Measurements from ENCODE around the gene HBM.

The HBM gene

GRCh38 chr16:189604-190186 is 23.9 kb downstream of the HBM start:
- H3K4me3 ChIP-seq (ENCODE audit: low read depth, low read length): no peak overlapping the region
- TF ChIP-seq MYC (IDR thresholded peaks at IDR 0.05; ENCODE audit: low read depth, low read length) (no peak), MAX (IDR thresholded peaks at IDR 0.05; ENCODE audit: low read depth, low read length) (no peak), CTCF (IDR thresholded peaks at IDR 0.05; ENCODE audit: low read depth, low read length) (no peak), POLR2A (IDR thresholded peaks at IDR 0.05; ENCODE audit: extremely low read depth, insufficient read length) (no peak)
- DNase-seq (ENCODE audit: low read depth): no peak

- no peak for TF ChIP-seq POLR2A (IDR thresholded peaks at IDR 0.05; ENCODE audit: extremely low read depth, insufficient read length)
- no peak for TF ChIP-seq MYC (IDR thresholded peaks at IDR 0.05; ENCODE audit: low read depth, low read length)
- no peak for TF ChIP-seq MAX (IDR thresholded peaks at IDR 0.05; ENCODE audit: low read depth, low read length)
- no peak for TF ChIP-seq CTCF (IDR thresholded peaks at IDR 0.05; ENCODE audit: low read depth, low read length)
- no peak for DNase-seq (ENCODE audit: low read depth)
- H3K4me3 ChIP-seq (ENCODE audit: low read depth, low read length): no peak overlapping the region
Observed at GRCh38 chr16:191831-192230, 26.1 kb downstream of the HBM start.

GRCh38 chr16:192686-193085 is 26.9 kb downstream of the HBM start:
- TF ChIP-seq MYC (IDR thresholded peaks at IDR 0.05; ENCODE audit: low read depth, low read length): no peak
- no peak for TF ChIP-seq POLR2A (IDR thresholded peaks at IDR 0.05; ENCODE audit: extremely low read depth, insufficient read length)
- TF ChIP-seq CTCF (IDR thresholded peaks at IDR 0.05; ENCODE audit: low read depth, low read length): no peak
- TF ChIP-seq MAX (IDR thresholded peaks at IDR 0.05; ENCODE audit: low read depth, low read length): no peak
- no peak for DNase-seq (ENCODE audit: low read depth)

GRCh38 chr16:193441-193840 is 27.7 kb downstream of the HBM start:
- TF ChIP-seq MAX (IDR thresholded peaks at IDR 0.05; ENCODE audit: low read depth, low read length) (no peak), POLR2A (IDR thresholded peaks at IDR 0.05; ENCODE audit: extremely low read depth, insufficient read length) (no peak), MYC (IDR thresholded peaks at IDR 0.05; ENCODE audit: low read depth, low read length) (no peak), CTCF (IDR thresholded peaks at IDR 0.05; ENCODE audit: low read depth, low read length) (no peak)
- no peak overlapping the region for H3K4me3 ChIP-seq (ENCODE audit: low read depth, low read length)

More at GRCh38 chr16:192686-193085, 26.9 kb downstream of the HBM start:
- no peak overlapping the region for H3K4me3 ChIP-seq (ENCODE audit: low read depth, low read length)

GRCh38 chr16:194516-194915 is 28.7 kb downstream of the HBM start:
- no peak overlapping the region for H3K4me3 ChIP-seq (ENCODE audit: low read depth, low read length)
- no peak for TF ChIP-seq MYC (IDR thresholded peaks at IDR 0.05; ENCODE audit: low read depth, low read length)
- no peak for TF ChIP-seq POLR2A (IDR thresholded peaks at IDR 0.05; ENCODE audit: extremely low read depth, insufficient read length)
- no peak for TF ChIP-seq CTCF (IDR thresholded peaks at IDR 0.05; ENCODE audit: low read depth, low read length)
- TF ChIP-seq MAX (IDR thresholded peaks at IDR 0.05; ENCODE audit: low read depth, low read length): no peak
- DNase-seq (ENCODE audit: low read depth): no peak

More at GRCh38 chr16:193441-193840, 27.7 kb downstream of the HBM start:
- no peak for DNase-seq (ENCODE audit: low read depth)
